SK-N-SH (cell line): ENCODE data around the gene MAD2L1. TPM values are rescaled to one million over a fixed set of nuclear protein-coding genes. Genes with fewer than 3 reads are reported as not detected.
A peak's percentile ranks its signal among the peaks of the same experiment; 100 is the strongest.

Source experiments
- CTCF ChIA-PET: fragments of 300-600, 350-600 bp; formaldehyde crosslinking; extraction: SDS; loops from one replicate; lab custom pipeline; 2021; lab: Yijun Ruan, JAX
- POLR2A ChIA-PET: fragments of 350-600 bp; sonication (Branson Sonifier 250); formaldehyde crosslinking; extraction: SDS; loops from one replicate; lab custom pipeline; 2020; ENCODE audit warnings: antibody characterized with exemption, inconsistent platforms; lab: Yijun Ruan, JAX
- DNase-seq: peaks from one replicate; pipeline ENCODE4 v3.0.0; 2012
- H2AFZ ChIP-seq: fragments of 200-600 bp; sonication (generic); 2 replicates; pipeline ENCODE4 v1.8.1; 2016; ENCODE audit warnings: antibody characterized with exemption, mild to moderate bottlenecking, low read depth
- H3F3A ChIP-seq: fragments of 200-600 bp; sonication (generic); replicated peaks from 2 replicates; pipeline ENCODE3; 2016; ENCODE audit warnings: antibody characterized with exemption, mild to moderate bottlenecking; ENCODE audit not compliant: insufficient read depth
- H3K27ac ChIP-seq, 2 experiments: fragments of 200-500 bp in 1 of 2; fragments of 200-600 bp in 1 of 2; sonication (Bioruptor generic) in 1 of 2; sonication (generic), shearing (Covaris generic) in 1 of 2; 2 replicates each; pipeline versions ENCODE4 v1.5.1 to v1.6.1; 2014 to 2016; ENCODE audit warnings: low read depth in 2 of 2, inconsistent platforms in 1 of 2, low read length in 1 of 2, mild to moderate bottlenecking in 1 of 2, mixed read lengths in 1 of 2
- H3K27me3 ChIP-seq: fragments of 200-600 bp; sonication (generic), shearing (Covaris generic); 2 replicates; pipeline ENCODE4 v1.6.1; 2016; ENCODE audit warnings: mixed run types; ENCODE audit not compliant: insufficient read depth
- H3K36me3 ChIP-seq, 2 experiments: fragments of 200-500 bp in 1 of 2; fragments of 200-600 bp in 1 of 2; sonication (Bioruptor generic) in 1 of 2; sonication (generic) in 1 of 2; replicated peaks in 1 of 2; 2 replicates each; pipeline versions ENCODE3 to v1.5.1; 2014 to 2016; ENCODE audit warnings: low read length in 1 of 2, mild to moderate bottlenecking in 1 of 2; ENCODE audit not compliant: insufficient read depth in 2 of 2, control insufficient read depth in 1 of 2
- H3K4me1 ChIP-seq, 2 experiments: fragments of 200-500 bp in 1 of 2; fragments of 200-600 bp in 1 of 2; sonication (Bioruptor generic) in 1 of 2; sonication (generic), shearing (Covaris generic) in 1 of 2; 2 replicates each; pipeline versions ENCODE4 v1.5.1 to v1.6.1; 2014 to 2016; ENCODE audit warnings: low read depth in 1 of 2, low read length in 1 of 2, mixed run types in 1 of 2; ENCODE audit not compliant: insufficient read depth in 2 of 2, control insufficient read depth in 1 of 2
- H3K4me2 ChIP-seq: fragments of 200-600 bp; sonication (generic), shearing (Covaris generic); 2 replicates; pipeline ENCODE4 v1.6.1; 2017; ENCODE audit warnings: mixed run types
- H3K4me3 ChIP-seq, 2 experiments: fragments of 200-500 bp in 1 of 2; fragments of 200-600 bp in 1 of 2; sonication (Bioruptor generic) in 1 of 2; sonication (generic), shearing (Covaris generic) in 1 of 2; 2 replicates each; pipeline versions ENCODE4 v1.5.1 to v1.8.1; 2014 to 2016; ENCODE audit warnings: low read depth in 2 of 2, inconsistent platforms in 1 of 2, low read length in 1 of 2, mild to moderate bottlenecking in 1 of 2, mixed read lengths in 1 of 2, moderate library complexity in 1 of 2
- H3K79me2 ChIP-seq: fragments of 200-600 bp; sonication (generic); 2 replicates; pipeline ENCODE4 v1.8.1; 2017; ENCODE audit warnings: mild to moderate bottlenecking; ENCODE audit not compliant: insufficient read depth
- H3K9ac ChIP-seq: fragments of 200-600 bp; sonication (generic); 2 replicates; pipeline ENCODE4 v1.6.1; 2017; ENCODE audit warnings: mixed run types
- H3K9me2 ChIP-seq: fragments of 200-600 bp; sonication (generic); 2 replicates; pipeline ENCODE4 v1.6.1; 2017; ENCODE audit warnings: mixed run types
- H3K9me3 ChIP-seq: fragments of 200-600 bp; sonication (generic); 2 replicates; pipeline ENCODE4 v1.6.1; 2017; ENCODE audit warnings: mixed run types, mild to moderate bottlenecking, moderate library complexity
- H4K20me1 ChIP-seq: fragments of 200-600 bp; sonication (generic); 2 replicates; pipeline ENCODE4 v1.6.1; 2017; ENCODE audit warnings: mild to moderate bottlenecking, mixed run types; ENCODE audit not compliant: insufficient read depth
- CHD2 ChIP-seq: fragments of 150-350 bp; IDR thresholded peaks from 2 replicates; pipeline ENCODE4 v1.6.1; 2018; ENCODE audit warnings: low read length; ENCODE audit not compliant: partially characterized antibody
- EP300 ChIP-seq, 2 experiments: IDR thresholded peaks; 2 replicates each; pipeline versions ENCODE4 v1.4.0 to v1.6.1; 2012; ENCODE audit warnings: borderline replicate concordance in 1 of 2, low read depth in 1 of 2, low read length in 1 of 2
- EZH2phosphoT487 ChIP-seq: fragments of 200-600 bp; sonication (generic); IDR thresholded peaks from 2 replicates; pipeline ENCODE4 v1.6.1; 2017; ENCODE audit warnings: low read depth, mixed run types, mild to moderate bottlenecking, antibody characterized with exemption, moderate library complexity, borderline replicate concordance
- GABPA ChIP-seq: IDR thresholded peaks from 2 replicates; pipeline ENCODE4 v1.4.0; 2012; ENCODE audit warnings: low read depth, mild to moderate bottlenecking
- JUND ChIP-seq: IDR thresholded peaks from 2 replicates; pipeline ENCODE4 v1.4.0; 2012
- MEF2A ChIP-seq: IDR thresholded peaks from 2 replicates; pipeline ENCODE4 v1.4.0; 2012; ENCODE audit warnings: low read depth, borderline replicate concordance
- MXI1 ChIP-seq: IDR thresholded peaks from 2 replicates; pipeline ENCODE4 v1.6.1; 2012; ENCODE audit warnings: mild to moderate bottlenecking, low read depth, low read length, improper control_type of control experiment
- NFIC ChIP-seq: IDR thresholded peaks from 2 replicates; pipeline ENCODE4 v1.4.0; 2012; ENCODE audit warnings: borderline replicate concordance
- POLR2AphosphoS5 ChIP-seq: IDR thresholded peaks from 2 replicates; pipeline ENCODE4 v1.6.1; 2012; ENCODE audit warnings: low read depth, low read length
- RAD21 ChIP-seq: IDR thresholded peaks from 2 replicates; pipeline ENCODE4 v1.6.1; 2012; ENCODE audit warnings: mild to moderate bottlenecking, low read length
- RCOR1 ChIP-seq: fragments of 150-350 bp; IDR thresholded peaks from 2 replicates; pipeline ENCODE4 v1.6.1; 2017; ENCODE audit warnings: antibody characterized with exemption, low read length
- TAF1 ChIP-seq: IDR thresholded peaks from 2 replicates; pipeline ENCODE4 v1.6.1; 2012; ENCODE audit warnings: low read depth, mild to moderate bottlenecking, low read length, moderate library complexity, borderline replicate concordance
- TEAD4 ChIP-seq: IDR thresholded peaks from 2 replicates; pipeline ENCODE4 v1.4.0; 2012; ENCODE audit warnings: mild to moderate bottlenecking, borderline replicate concordance; ENCODE audit not compliant: insufficient read depth
- WGBS: methylation state at CpG from one replicate; pipeline ENCODE4 v1.1.6; 2017; ENCODE audit warnings: low lambda C conversion rate; 5-methylcytosine and 5-hydroxymethylcytosine counted together
- polyA plus RNA-seq, 3 experiments: library from polyadenylated mRNA; depleted of rRNA; stranded (reverse); fragments of >200 nt; gene quantifications; 2 replicates each; pipeline ENCODE4 v1.2.3, GENCODE V29; 2012
- TF ChIP-seq, protein P1 (sequence below): fragments of 150-350 bp; IDR thresholded peaks from 2 replicates; pipeline ENCODE4 v1.6.1; 2017; ENCODE audit warnings: antibody characterized with exemption, low read length, low read depth, borderline replicate concordance
- TF ChIP-seq, protein P2 (sequence below): IDR thresholded peaks from 2 replicates; pipeline ENCODE4 v1.6.1; 2012; ENCODE audit warnings: mild to moderate bottlenecking, low read depth, low read length, moderate library complexity
- TF ChIP-seq, protein P3 (sequence below): fragments of 200-600 bp; sonication (generic); IDR thresholded peaks from 2 replicates; pipeline ENCODE4 v1.6.1; 2017; ENCODE audit warnings: antibody characterized with exemption, mild to moderate bottlenecking, moderate library complexity
- TF ChIP-seq, protein P4 (sequence below): IDR thresholded peaks from 2 replicates; pipeline ENCODE4; 2012

Gene MAD2L1
- polyA plus RNA-seq, 1 of the 3 experiments (the other 2 are of a cell fraction), result 37.4 TPM

DNA sequence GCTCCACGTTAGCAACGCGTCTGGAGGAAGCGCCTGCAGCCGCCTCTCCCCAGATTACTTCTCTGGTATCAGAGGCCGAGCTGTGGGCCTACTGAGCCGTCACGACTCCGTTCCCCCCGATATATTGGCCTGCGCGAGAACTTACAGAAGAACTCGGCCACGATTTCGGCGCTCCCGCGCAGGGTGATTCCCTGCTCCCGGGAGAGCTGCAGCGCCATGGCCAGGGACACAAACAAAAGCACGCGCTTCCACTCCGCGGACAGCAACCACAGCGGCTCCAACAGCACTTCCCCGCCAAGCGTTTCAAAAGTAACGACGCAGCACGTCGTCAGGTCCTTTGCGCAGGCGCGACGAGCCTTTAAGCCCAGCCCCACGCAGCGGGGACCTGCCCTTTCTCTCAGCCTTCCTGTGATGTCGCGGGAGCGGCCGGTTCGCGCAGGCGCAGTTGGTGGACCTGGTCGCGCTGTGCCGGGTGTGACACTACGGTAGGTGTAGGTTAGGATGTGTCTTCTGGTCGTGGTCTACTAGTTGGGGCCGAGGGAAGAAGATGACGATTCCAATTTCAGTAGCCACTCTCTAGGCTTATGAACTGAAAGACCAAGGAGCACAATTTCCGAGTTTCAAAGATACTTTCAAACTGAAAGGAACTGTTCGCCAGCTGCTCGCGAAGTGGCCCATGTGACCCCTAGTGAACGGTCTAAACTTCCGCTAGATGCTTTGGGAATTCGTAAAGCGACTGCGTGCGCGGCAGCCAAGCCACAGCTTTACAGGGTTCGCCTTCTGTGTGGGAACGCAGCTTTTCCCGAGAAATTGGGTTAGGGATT, at the start of gene MAD2L1 (continued):
- TF ChIP-seq EP300 (IDR thresholded peaks at IDR 0.05; ENCODE audit: borderline replicate concordance in 1 of 2, low read depth in 1 of 2, low read length in 1 of 2), result no peak
- TF ChIP-seq TAF1, result peak; percentile 59; the same call in 1 of the 2 replicates
- TF ChIP-seq, protein P1, sequence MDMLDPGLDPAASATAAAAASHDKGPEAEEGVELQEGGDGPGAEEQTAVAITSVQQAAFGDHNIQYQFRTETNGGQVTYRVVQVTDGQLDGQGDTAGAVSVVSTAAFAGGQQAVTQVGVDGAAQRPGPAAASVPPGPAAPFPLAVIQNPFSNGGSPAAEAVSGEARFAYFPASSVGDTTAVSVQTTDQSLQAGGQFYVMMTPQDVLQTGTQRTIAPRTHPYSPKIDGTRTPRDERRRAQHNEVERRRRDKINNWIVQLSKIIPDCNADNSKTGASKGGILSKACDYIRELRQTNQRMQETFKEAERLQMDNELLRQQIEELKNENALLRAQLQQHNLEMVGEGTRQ, result peak; percentile 48; the same call in 1 of the 2 replicates
- TF ChIP-seq MEF2A, result no peak
- TF ChIP-seq, protein P2, sequence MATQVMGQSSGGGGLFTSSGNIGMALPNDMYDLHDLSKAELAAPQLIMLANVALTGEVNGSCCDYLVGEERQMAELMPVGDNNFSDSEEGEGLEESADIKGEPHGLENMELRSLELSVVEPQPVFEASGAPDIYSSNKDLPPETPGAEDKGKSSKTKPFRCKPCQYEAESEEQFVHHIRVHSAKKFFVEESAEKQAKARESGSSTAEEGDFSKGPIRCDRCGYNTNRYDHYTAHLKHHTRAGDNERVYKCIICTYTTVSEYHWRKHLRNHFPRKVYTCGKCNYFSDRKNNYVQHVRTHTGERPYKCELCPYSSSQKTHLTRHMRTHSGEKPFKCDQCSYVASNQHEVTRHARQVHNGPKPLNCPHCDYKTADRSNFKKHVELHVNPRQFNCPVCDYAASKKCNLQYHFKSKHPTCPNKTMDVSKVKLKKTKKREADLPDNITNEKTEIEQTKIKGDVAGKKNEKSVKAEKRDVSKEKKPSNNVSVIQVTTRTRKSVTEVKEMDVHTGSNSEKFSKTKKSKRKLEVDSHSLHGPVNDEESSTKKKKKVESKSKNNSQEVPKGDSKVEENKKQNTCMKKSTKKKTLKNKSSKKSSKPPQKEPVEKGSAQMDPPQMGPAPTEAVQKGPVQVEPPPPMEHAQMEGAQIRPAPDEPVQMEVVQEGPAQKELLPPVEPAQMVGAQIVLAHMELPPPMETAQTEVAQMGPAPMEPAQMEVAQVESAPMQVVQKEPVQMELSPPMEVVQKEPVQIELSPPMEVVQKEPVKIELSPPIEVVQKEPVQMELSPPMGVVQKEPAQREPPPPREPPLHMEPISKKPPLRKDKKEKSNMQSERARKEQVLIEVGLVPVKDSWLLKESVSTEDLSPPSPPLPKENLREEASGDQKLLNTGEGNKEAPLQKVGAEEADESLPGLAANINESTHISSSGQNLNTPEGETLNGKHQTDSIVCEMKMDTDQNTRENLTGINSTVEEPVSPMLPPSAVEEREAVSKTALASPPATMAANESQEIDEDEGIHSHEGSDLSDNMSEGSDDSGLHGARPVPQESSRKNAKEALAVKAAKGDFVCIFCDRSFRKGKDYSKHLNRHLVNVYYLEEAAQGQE, result peak; percentile 64
- no peak for TF ChIP-seq RCOR1

DNA sequence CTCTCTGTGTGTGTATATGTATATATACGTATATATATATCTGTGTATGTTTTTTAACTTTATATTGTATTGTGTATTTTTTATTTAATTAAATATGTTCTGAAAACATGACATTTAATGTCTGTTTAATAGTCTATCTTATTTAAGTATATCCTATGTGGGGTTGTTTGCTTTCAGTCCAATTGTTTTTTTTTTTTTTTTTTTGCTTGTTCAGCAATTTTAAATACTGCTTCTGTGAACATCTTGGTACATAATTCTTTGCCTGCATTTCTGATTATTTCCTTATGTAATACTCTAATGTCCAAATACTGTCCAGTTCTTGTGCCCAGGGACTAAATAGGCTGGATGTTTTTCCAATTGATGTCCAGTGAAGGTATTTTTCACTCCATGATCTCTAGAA, 45.1 kb upstream of the MAD2L1 start:
- no peaks in the 10 kb centered on the region for H3K4me1 ChIP-seq
- H3K27ac ChIP-seq, result no peak overlapping the region
- no peaks in the 10 kb centered on the region for H3K9me3 ChIP-seq
- no peaks in the 10 kb centered on the region for H3K79me2 ChIP-seq
- H3F3A ChIP-seq, result no peaks in the 10 kb centered on the region
- no peaks in the 10 kb centered on the region for H3K36me3 ChIP-seq
- H3K9ac ChIP-seq, result no peak overlapping the region
- POLR2A ChIA-PET, result no interaction called here
- TF ChIP-seq, protein P1, result no peak
- no peak for TF ChIP-seq EZH2phosphoT487
- no peak for TF ChIP-seq CHD2
- TF ChIP-seq POLR2AphosphoS5, result no peak
- TF ChIP-seq, protein P3, sequence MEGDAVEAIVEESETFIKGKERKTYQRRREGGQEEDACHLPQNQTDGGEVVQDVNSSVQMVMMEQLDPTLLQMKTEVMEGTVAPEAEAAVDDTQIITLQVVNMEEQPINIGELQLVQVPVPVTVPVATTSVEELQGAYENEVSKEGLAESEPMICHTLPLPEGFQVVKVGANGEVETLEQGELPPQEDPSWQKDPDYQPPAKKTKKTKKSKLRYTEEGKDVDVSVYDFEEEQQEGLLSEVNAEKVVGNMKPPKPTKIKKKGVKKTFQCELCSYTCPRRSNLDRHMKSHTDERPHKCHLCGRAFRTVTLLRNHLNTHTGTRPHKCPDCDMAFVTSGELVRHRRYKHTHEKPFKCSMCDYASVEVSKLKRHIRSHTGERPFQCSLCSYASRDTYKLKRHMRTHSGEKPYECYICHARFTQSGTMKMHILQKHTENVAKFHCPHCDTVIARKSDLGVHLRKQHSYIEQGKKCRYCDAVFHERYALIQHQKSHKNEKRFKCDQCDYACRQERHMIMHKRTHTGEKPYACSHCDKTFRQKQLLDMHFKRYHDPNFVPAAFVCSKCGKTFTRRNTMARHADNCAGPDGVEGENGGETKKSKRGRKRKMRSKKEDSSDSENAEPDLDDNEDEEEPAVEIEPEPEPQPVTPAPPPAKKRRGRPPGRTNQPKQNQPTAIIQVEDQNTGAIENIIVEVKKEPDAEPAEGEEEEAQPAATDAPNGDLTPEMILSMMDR, result no peak
- TF ChIP-seq NFIC, result no peak
- no peak for TF ChIP-seq GABPA
- TF ChIP-seq EP300 (IDR thresholded peaks at IDR 0.05; ENCODE audit: borderline replicate concordance in 1 of 2, low read depth in 1 of 2, low read length in 1 of 2), result no peak
- TF ChIP-seq JUND, result no peak
- TF ChIP-seq RAD21, result no peak
- TF ChIP-seq, protein P4, sequence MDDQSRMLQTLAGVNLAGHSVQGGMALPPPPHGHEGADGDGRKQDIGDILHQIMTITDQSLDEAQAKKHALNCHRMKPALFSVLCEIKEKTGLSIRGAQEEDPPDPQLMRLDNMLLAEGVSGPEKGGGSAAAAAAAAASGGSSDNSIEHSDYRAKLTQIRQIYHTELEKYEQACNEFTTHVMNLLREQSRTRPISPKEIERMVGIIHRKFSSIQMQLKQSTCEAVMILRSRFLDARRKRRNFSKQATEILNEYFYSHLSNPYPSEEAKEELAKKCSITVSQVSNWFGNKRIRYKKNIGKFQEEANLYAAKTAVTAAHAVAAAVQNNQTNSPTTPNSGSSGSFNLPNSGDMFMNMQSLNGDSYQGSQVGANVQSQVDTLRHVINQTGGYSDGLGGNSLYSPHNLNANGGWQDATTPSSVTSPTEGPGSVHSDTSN, result no peak
- TF ChIP-seq TEAD4, result no peak
- TF ChIP-seq MXI1, result no peak
- TF ChIP-seq, all 33 proteins: peak for 0
- H4K20me1 ChIP-seq, result no peaks in the 10 kb centered on the region
- 80% methylated on average over 1 of the region's 1 CpG for WGBS
- no peak for DNase-seq
- CTCF ChIA-PET, result no interaction called here
- no peaks in the 10 kb centered on the region for H3K27me3 ChIP-seq
- no peak overlapping the region for H2AFZ ChIP-seq
- no peak overlapping the region for H3K4me3 ChIP-seq
- no peaks in the 10 kb centered on the region for H3K9me2 ChIP-seq
- H3K4me2 ChIP-seq, result no peak overlapping the region
